Measurements from ENCODE around the gene PPARD. TPM values are rescaled to one million over a fixed set of nuclear protein-coding genes. Genes with fewer than 3 reads are reported as not detected.

PPARD gene
- total RNA-seq, 1 donor from 2014 or later = 9.9 TPM

- no peak overlapping the region for H3K9ac ChIP-seq (ENCODE audit: low read length)
- Mint-ChIP-seq H3K9me3 (ENCODE audit: unreplicated experiment) (no peaks in the 10 kb centered on the region), H3K27ac (ENCODE audit: unreplicated experiment) (no peak overlapping the region), H3K27me3 (ENCODE audit: low read depth, unreplicated experiment) (peaks cover 6% of the 10 kb centered on the region), H3K4me3 (ENCODE audit: unreplicated experiment) (no peak overlapping the region), H3K4me1 (ENCODE audit: low read depth, unreplicated experiment) (no peaks in the 10 kb centered on the region), H3K36me3 (ENCODE audit: low read depth, unreplicated experiment) (no peaks in the 10 kb centered on the region)
- no peaks in the 10 kb centered on the region for H4K20me1 ChIP-seq (ENCODE audit: insufficient read depth, low read length)
- H3K27me3 ChIP-seq (ENCODE audit: insufficient read depth, low read length) = no peaks in the 10 kb centered on the region
- H3K9me3 ChIP-seq (ENCODE audit: insufficient read depth, low read depth, low read length) = no peaks in the 10 kb centered on the region
- H3K4me3 ChIP-seq (ENCODE audit: insufficient read depth, low read depth, low read length) = no peak overlapping the region
- no peak for TF ChIP-seq EZH2 (IDR thresholded peaks at IDR 0.05; ENCODE audit: insufficient read depth, low read length)
- TF ChIP-seq, protein P1, sequence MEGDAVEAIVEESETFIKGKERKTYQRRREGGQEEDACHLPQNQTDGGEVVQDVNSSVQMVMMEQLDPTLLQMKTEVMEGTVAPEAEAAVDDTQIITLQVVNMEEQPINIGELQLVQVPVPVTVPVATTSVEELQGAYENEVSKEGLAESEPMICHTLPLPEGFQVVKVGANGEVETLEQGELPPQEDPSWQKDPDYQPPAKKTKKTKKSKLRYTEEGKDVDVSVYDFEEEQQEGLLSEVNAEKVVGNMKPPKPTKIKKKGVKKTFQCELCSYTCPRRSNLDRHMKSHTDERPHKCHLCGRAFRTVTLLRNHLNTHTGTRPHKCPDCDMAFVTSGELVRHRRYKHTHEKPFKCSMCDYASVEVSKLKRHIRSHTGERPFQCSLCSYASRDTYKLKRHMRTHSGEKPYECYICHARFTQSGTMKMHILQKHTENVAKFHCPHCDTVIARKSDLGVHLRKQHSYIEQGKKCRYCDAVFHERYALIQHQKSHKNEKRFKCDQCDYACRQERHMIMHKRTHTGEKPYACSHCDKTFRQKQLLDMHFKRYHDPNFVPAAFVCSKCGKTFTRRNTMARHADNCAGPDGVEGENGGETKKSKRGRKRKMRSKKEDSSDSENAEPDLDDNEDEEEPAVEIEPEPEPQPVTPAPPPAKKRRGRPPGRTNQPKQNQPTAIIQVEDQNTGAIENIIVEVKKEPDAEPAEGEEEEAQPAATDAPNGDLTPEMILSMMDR (IDR thresholded peaks at IDR 0.05; ENCODE audit: insufficient read depth, low read depth, low read length) = no peak
- no peaks in the 10 kb centered on the region for H3K79me2 ChIP-seq (ENCODE audit: insufficient read depth, low read length)
- no peaks in the 10 kb centered on the region for H3K4me1 ChIP-seq (ENCODE audit: insufficient read depth, low read length)
- H3K36me3 ChIP-seq (ENCODE audit: insufficient read depth, low read length) = no peaks in the 10 kb centered on the region
- H3K27ac ChIP-seq (ENCODE audit: low read depth, low read length) = no peak overlapping the region
- no peak overlapping the region for H2AFZ ChIP-seq (ENCODE audit: low read depth, low read length)
- FAIRE-seq = no peak
- no peak overlapping the region for H3K4me2 ChIP-seq (ENCODE audit: low read length)
- DNase-seq (ENCODE audit: low read depth) = no peak
Measured at GRCh38 chr6:35439308-35439707, 97.0 kb downstream of the PPARD start.

- no peak overlapping the region for H3K4me3 Mint-ChIP-seq (ENCODE audit: unreplicated experiment)
- H3K79me2 ChIP-seq (ENCODE audit: insufficient read depth, low read length) = no peaks in the 10 kb centered on the region
- no peaks in the 10 kb centered on the region for H3K9me3 Mint-ChIP-seq (ENCODE audit: unreplicated experiment)
- H4K20me1 ChIP-seq (ENCODE audit: insufficient read depth, low read length) = no peaks in the 10 kb centered on the region
- H2AFZ ChIP-seq (ENCODE audit: low read depth, low read length) = no peak overlapping the region
- no peak overlapping the region for H3K4me3 ChIP-seq (ENCODE audit: insufficient read depth, low read depth, low read length)
- no peaks in the 10 kb centered on the region for H3K36me3 ChIP-seq (ENCODE audit: insufficient read depth, low read length)
- H3K4me2 ChIP-seq (ENCODE audit: low read length) = no peak overlapping the region
- no peak overlapping the region for H3K27ac Mint-ChIP-seq (ENCODE audit: unreplicated experiment)
- no peaks in the 10 kb centered on the region for H3K36me3 Mint-ChIP-seq (ENCODE audit: low read depth, unreplicated experiment)
- no peak overlapping the region for H3K27ac ChIP-seq (ENCODE audit: low read depth, low read length)
- DNase-seq (ENCODE audit: low read depth) (no peak), FAIRE-seq (no peak)
- H3K9me3 ChIP-seq (ENCODE audit: insufficient read depth, low read depth, low read length) = no peaks in the 10 kb centered on the region
- no peaks in the 10 kb centered on the region for H3K27me3 ChIP-seq (ENCODE audit: insufficient read depth, low read length)
- no peaks in the 10 kb centered on the region for H3K4me1 Mint-ChIP-seq (ENCODE audit: low read depth, unreplicated experiment)
- no peak for TF ChIP-seq EZH2 (IDR thresholded peaks at IDR 0.05; ENCODE audit: insufficient read depth, low read length)
- TF ChIP-seq, protein P1 (IDR thresholded peaks at IDR 0.05; ENCODE audit: insufficient read depth, low read depth, low read length) = no peak
- H3K27me3 Mint-ChIP-seq (ENCODE audit: low read depth, unreplicated experiment) = peaks cover 2% of the 10 kb centered on the region
- H3K9ac ChIP-seq (ENCODE audit: low read length) = no peak overlapping the region
- no peaks in the 10 kb centered on the region for H3K4me1 ChIP-seq (ENCODE audit: insufficient read depth, low read length)
Measured at GRCh38 chr6:35441205-35441604, 98.8 kb downstream of the PPARD start.

DNA sequence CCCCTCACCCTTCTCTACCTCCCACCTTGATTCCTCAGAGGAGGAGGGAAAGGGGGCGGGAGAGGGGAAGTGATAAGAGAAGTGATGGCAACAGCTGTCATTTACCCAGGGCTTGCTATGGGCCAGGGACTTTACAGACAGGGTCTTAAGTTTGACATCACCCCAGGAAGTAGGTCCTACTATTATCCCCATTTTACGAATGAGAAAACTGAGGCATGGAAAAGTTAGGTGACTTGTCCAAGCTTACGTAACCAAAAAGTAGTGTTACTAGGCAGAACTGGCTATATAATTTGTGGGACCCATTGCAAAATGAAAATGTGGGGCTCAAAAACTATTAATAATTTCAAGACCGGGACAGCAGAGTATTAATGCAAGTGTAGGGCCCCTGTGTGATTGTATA, 99.3 kb downstream of the PPARD start:
- H3K4me3 ChIP-seq (ENCODE audit: insufficient read depth, low read depth, low read length) = no peak overlapping the region
- H3K79me2 ChIP-seq (ENCODE audit: insufficient read depth, low read length) = no peaks in the 10 kb centered on the region
- no peaks in the 10 kb centered on the region for H3K9me3 Mint-ChIP-seq (ENCODE audit: unreplicated experiment)
- no peaks in the 10 kb centered on the region for H4K20me1 ChIP-seq (ENCODE audit: insufficient read depth, low read length)
- H3K27ac Mint-ChIP-seq (ENCODE audit: unreplicated experiment) = no peak overlapping the region
- no peaks in the 10 kb centered on the region for H3K4me1 Mint-ChIP-seq (ENCODE audit: low read depth, unreplicated experiment)
- peaks cover 7% of the 10 kb centered on the region for H3K27me3 Mint-ChIP-seq (ENCODE audit: low read depth, unreplicated experiment)
- H3K36me3 Mint-ChIP-seq (ENCODE audit: low read depth, unreplicated experiment) = no peaks in the 10 kb centered on the region
- FAIRE-seq (no peak), DNase-seq (ENCODE audit: low read depth) (no peak)
- no peaks in the 10 kb centered on the region for H3K36me3 ChIP-seq (ENCODE audit: insufficient read depth, low read length)
- no peak overlapping the region for H2AFZ ChIP-seq (ENCODE audit: low read depth, low read length)
- H3K4me2 ChIP-seq (ENCODE audit: low read length) = no peak overlapping the region
- no peaks in the 10 kb centered on the region for H3K27me3 ChIP-seq (ENCODE audit: insufficient read depth, low read length)
- H3K9ac ChIP-seq (ENCODE audit: low read length) = no peak overlapping the region
- TF ChIP-seq EZH2 (IDR thresholded peaks at IDR 0.05; ENCODE audit: insufficient read depth, low read length) = no peak
- TF ChIP-seq, protein P1 (IDR thresholded peaks at IDR 0.05; ENCODE audit: insufficient read depth, low read depth, low read length) = no peak
- no peaks in the 10 kb centered on the region for H3K4me1 ChIP-seq (ENCODE audit: insufficient read depth, low read length)
- no peak overlapping the region for H3K27ac ChIP-seq (ENCODE audit: low read depth, low read length)
- no peaks in the 10 kb centered on the region for H3K9me3 ChIP-seq (ENCODE audit: insufficient read depth, low read depth, low read length)
- H3K4me3 Mint-ChIP-seq (ENCODE audit: unreplicated experiment) = no peak overlapping the region
